DND-41 (cell line): ENCODE results near the gene TDRD12.

ENCODE experiments used
- ATAC-seq: fragments of 200-7000 bp; cut with Tn5 transposase; 3 replicates; pipeline ENCODE4 v1.9.1; 2021; ENCODE audit warnings: low read depth; ENCODE audit not compliant: insufficient read depth
- DNase-seq: peaks from one replicate; pipeline ENCODE4 v3.0.0-alpha.2; 2020
- H2AFZ ChIP-seq: 2 replicates; pipeline ENCODE4 v1.6.0; 2012; ENCODE audit warnings: low read depth, low read length
- H3K27ac ChIP-seq: 2 replicates; pipeline ENCODE4 v1.5.1; 2012; ENCODE audit warnings: low read length, inconsistent platforms
- H3K27me3 ChIP-seq: fragments of 200-600 bp; sonication (generic); 2 replicates; pipeline ENCODE4 v1.6.0; 2012; ENCODE audit warnings: low read length, mild to moderate bottlenecking, inconsistent platforms; ENCODE audit not compliant: insufficient read depth, poor library complexity
- H3K36me3 ChIP-seq: 2 replicates; pipeline ENCODE4 v1.5.1; 2012; ENCODE audit warnings: low read length, inconsistent platforms; ENCODE audit not compliant: insufficient read depth
- H3K4me1 ChIP-seq: 2 replicates; pipeline ENCODE4 v1.5.1; 2012; ENCODE audit warnings: mild to moderate bottlenecking, low read length; ENCODE audit not compliant: insufficient read depth
- H3K4me2 ChIP-seq: 2 replicates; pipeline ENCODE4 v1.6.0; 2012; ENCODE audit warnings: mild to moderate bottlenecking, moderate library complexity, low read length, inconsistent platforms; ENCODE audit not compliant: insufficient read depth
- H3K4me3 ChIP-seq, 2 experiments: fragments of 200-600 bp in 1 of 2; shearing (Covaris generic) in 1 of 2; 2 replicates each; pipeline ENCODE4 v1.5.1; 2012 to 2016; ENCODE audit warnings: inconsistent platforms in 2 of 2, low read length in 2 of 2, mild to moderate bottlenecking in 2 of 2, low read depth in 1 of 2, moderate library complexity in 1 of 2
- H3K79me2 ChIP-seq: 2 replicates; pipeline ENCODE4 v1.6.0; 2012; ENCODE audit warnings: low read length, inconsistent platforms; ENCODE audit not compliant: insufficient read depth
- H3K9ac ChIP-seq: 2 replicates; pipeline ENCODE4 v1.6.0; 2012; ENCODE audit warnings: low read depth, mild to moderate bottlenecking, inconsistent platforms, low read length, moderate library complexity
- H3K9me3 ChIP-seq: 2 replicates; pipeline ENCODE4 v1.5.1; 2012; ENCODE audit warnings: low read length, moderate library complexity, mild to moderate bottlenecking, inconsistent platforms; ENCODE audit not compliant: insufficient read depth, severe bottlenecking
- H4K20me1 ChIP-seq: 2 replicates; pipeline ENCODE4 v1.6.0; 2012; ENCODE audit warnings: low read length; ENCODE audit not compliant: insufficient read depth
- EZH2 ChIP-seq: IDR thresholded peaks from 3 replicates; pipeline ENCODE4 v1.6.1; 2012; ENCODE audit warnings: borderline replicate concordance, low read depth, mild to moderate bottlenecking, moderate library complexity, low read length, inconsistent platforms; ENCODE audit not compliant: severe bottlenecking
- TF ChIP-seq, protein P1 (sequence below): IDR thresholded peaks from 2 replicates; pipeline ENCODE4 v1.5.1; 2012; ENCODE audit warnings: borderline replicate concordance, low read length, moderate library complexity, mild to moderate bottlenecking; ENCODE audit not compliant: poor library complexity, severe bottlenecking; ENCODE audit errors: extremely low read depth

Gene TDRD12

DNA sequence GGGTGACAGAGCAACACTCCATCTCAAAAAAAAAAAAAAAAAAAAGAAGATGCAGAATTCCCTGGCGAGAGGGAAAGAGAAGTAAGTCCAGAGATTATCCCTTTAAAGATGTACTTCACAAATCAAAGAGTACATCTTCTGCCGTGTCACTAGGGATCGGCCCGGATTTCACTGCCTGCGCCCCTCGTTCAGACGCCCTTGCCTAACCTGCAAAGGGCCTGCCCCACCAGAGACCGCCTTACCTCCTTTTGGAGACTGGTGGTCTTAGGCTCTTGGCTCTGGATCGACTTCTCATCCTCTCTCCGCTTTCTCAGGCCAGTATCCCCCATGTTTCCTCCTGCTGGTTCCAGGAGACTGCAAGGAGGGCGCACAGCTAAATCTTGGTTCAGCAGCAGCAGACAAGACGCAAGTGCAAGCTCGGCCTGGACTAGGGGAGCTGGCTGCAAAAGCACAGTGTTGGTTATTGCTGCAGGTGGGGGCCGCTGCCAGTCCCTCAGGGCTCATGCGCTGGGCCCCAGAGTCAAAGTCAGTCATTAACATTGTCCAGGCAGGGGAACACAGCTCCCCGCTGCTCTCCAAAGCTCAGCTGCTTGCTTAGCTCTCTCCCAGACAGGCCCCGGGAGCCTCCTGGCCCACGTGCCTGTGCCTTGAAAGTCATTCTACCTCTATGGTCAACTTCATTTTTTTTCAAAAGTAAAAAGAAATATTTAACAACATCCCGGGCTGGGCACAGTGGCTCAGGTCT is 148.8 kb downstream of the TDRD12 start:
- H3K27me3 ChIP-seq: no peaks in the 10 kb centered on the region
- no peak overlapping the region for H3K9ac ChIP-seq
- no peaks in the 10 kb centered on the region for H3K36me3 ChIP-seq
- no peak overlapping the region for H3K4me2 ChIP-seq
- no peak overlapping the region for H3K4me3 ChIP-seq
- H3K79me2 ChIP-seq: no peaks in the 10 kb centered on the region
- no peak overlapping the region for H3K27ac ChIP-seq
- H2AFZ ChIP-seq: no peak overlapping the region
- ATAC-seq: no peak
- DNase-seq: no peak
- H4K20me1 ChIP-seq: no peaks in the 10 kb centered on the region
- H3K9me3 ChIP-seq: no peaks in the 10 kb centered on the region
- TF ChIP-seq, protein P1, sequence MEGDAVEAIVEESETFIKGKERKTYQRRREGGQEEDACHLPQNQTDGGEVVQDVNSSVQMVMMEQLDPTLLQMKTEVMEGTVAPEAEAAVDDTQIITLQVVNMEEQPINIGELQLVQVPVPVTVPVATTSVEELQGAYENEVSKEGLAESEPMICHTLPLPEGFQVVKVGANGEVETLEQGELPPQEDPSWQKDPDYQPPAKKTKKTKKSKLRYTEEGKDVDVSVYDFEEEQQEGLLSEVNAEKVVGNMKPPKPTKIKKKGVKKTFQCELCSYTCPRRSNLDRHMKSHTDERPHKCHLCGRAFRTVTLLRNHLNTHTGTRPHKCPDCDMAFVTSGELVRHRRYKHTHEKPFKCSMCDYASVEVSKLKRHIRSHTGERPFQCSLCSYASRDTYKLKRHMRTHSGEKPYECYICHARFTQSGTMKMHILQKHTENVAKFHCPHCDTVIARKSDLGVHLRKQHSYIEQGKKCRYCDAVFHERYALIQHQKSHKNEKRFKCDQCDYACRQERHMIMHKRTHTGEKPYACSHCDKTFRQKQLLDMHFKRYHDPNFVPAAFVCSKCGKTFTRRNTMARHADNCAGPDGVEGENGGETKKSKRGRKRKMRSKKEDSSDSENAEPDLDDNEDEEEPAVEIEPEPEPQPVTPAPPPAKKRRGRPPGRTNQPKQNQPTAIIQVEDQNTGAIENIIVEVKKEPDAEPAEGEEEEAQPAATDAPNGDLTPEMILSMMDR: no peak
- no peak for TF ChIP-seq EZH2
- H3K4me1 ChIP-seq: no peaks in the 10 kb centered on the region

DNA sequence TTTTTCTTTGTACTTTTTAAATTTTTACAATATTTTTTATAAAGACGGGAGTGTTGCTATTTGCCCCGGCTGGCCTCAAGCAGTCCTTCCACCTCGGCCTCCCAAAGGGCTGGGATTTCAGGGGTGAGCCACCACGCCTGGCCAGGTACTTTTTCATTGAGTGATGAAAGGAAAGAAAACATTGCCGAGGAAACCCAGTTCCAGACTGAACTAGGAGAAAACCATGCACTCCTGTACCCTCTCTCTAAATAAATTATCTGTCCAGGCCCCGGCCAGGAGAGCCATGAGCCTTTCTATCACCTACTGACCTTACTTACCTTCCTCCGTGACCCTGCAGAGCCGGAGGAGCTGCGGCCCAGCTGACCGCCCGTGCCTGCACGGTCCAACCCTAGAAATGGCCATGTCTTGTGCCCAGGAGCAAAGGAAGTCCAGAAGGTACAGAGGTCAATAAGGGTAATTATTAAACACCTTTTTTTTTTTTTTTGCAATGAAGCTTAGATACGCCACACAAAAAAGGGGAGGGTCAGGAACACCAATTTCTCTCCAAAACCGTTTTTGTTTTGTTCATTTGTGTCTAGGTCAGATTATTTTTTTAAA is 149.9 kb downstream of the TDRD12 start, which contains the start of gene SLC7A9:
Gene SLC7A9 (minus strand): TSS at position 399 of the 597 bp plus-strand sequence. CDS start 1,233 bp downstream, outside the sequence.
- Histone ChIP-seq H3K4me3 (no peak within 1 kb of the TSS), H3K36me3 (no peaks in the 10 kb centered on the region), H4K20me1 (no peaks in the 10 kb centered on the region), H3K4me1 (no peaks in the 10 kb centered on the region), H3K27ac (no peak within 1 kb of the TSS), H2AFZ (no peak within 1 kb of the TSS), H3K9me3 (no peaks in the 10 kb centered on the region), H3K4me2 (no peak within 1 kb of the TSS), H3K9ac (no peak within 1 kb of the TSS), H3K27me3 (no peaks in the 10 kb centered on the region), H3K79me2 (no peaks in the 10 kb centered on the region)
- no peak for ATAC-seq
- DNase-seq: no peak
- TF ChIP-seq, protein P1: no peak
- no peak for TF ChIP-seq EZH2

DNA sequence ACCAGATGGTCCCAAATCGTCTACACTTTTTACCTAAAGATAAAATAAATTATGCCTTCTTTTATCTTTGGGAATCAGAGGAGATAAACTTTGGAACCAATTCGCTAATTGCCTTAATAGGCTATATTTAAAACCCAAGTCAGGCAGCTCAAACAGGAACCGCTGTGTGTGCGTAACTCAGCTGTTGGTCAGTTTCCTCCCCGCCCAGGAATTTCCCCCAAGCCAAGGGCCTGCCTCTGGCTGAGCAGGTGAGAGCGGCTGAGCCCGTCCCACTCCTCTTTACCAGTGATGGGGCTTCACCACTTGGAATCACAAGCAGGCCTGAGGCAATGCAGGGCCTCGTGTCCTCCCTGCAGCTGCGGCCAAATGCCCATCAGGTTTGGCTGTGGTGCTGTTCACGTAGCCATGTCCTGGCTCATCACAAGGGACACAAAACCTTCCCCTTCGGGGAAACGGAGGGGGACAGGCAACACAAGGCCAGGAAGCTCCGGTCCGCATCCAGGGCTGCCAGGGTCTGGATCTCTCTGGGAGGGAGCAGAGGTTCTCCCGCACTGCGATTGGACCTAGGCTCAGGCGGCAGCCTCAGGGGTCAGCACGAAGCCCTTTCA is 150.5 kb downstream of the TDRD12 start:
- Histone ChIP-seq H3K9ac (no peak overlapping the region), H2AFZ (no peak overlapping the region), H3K4me3 (no peak overlapping the region), H4K20me1 (no peaks in the 10 kb centered on the region), H3K4me1 (no peaks in the 10 kb centered on the region), H3K36me3 (no peaks in the 10 kb centered on the region), H3K9me3 (no peaks in the 10 kb centered on the region), H3K4me2 (no peak overlapping the region), H3K27ac (no peak overlapping the region), H3K79me2 (no peaks in the 10 kb centered on the region), H3K27me3 (no peaks in the 10 kb centered on the region)
- DNase-seq: no peak
- TF ChIP-seq, protein P1: no peak
- no peak for TF ChIP-seq EZH2
- ATAC-seq: no peak
